Muscle layer of duodenum (tissue), 2 donors: ENCODE measurements around the gene USP21.

Source experiments
- H3K27ac ChIP-seq: one replicate; pipeline ENCODE4 v1.7.0; 2013; ENCODE audit warnings: mild to moderate bottlenecking, low read length
- H3K27me3 ChIP-seq: one replicate; pipeline ENCODE4 v1.7.0; 2013; ENCODE audit warnings: low read depth, mild to moderate bottlenecking, control low read depth, low read length
- H3K36me3 ChIP-seq, 2 donors: one replicate each; pipeline ENCODE4 v1.7.0; 2013; ENCODE audit warnings: low read length in 2 of 2, control low read depth in 1 of 2, mild to moderate bottlenecking in 1 of 2; ENCODE audit not compliant: insufficient read depth in 2 of 2, control insufficient read depth in 1 of 2
- H3K4me1 ChIP-seq, 2 donors: one replicate each; pipeline ENCODE4 v1.7.0; 2013; ENCODE audit warnings: low read length in 2 of 2, mild to moderate bottlenecking in 2 of 2, control low read depth in 1 of 2, moderate library complexity in 1 of 2; ENCODE audit not compliant: insufficient read depth in 2 of 2, control insufficient read depth in 1 of 2
- H3K4me3 ChIP-seq, 2 donors: one replicate each; pipeline ENCODE4 v1.7.0; 2013; ENCODE audit warnings: low read length in 2 of 2, low read depth in 1 of 2, mild to moderate bottlenecking in 1 of 2
- H3K9me3 ChIP-seq, 2 donors: one replicate each; pipeline ENCODE4 v1.7.0; 2013; ENCODE audit warnings: low read length in 2 of 2, control low read depth in 1 of 2, mild to moderate bottlenecking in 1 of 2; ENCODE audit not compliant: control insufficient read depth in 1 of 2
- donor health status: healthy.

Gene USP21

GRCh38 chr1:161162052-161162451, 2.8 kb downstream of the USP21 start:
- H3K4me1 ChIP-seq = peaks cover 4 to 46% of the 10 kb centered on the region in 2 donors
- no peak overlapping the region for H3K27ac ChIP-seq
- no peaks in the 10 kb centered on the region for H3K9me3 ChIP-seq
- no peaks in the 10 kb centered on the region for H3K27me3 ChIP-seq
- no peak overlapping the region for H3K4me3 ChIP-seq
- H3K36me3 ChIP-seq = peaks cover 31 to 48% of the 10 kb centered on the region in 2 donors

- Histone ChIP-seq H3K27ac (no peak overlapping the region), H3K27me3 (no peaks in the 10 kb centered on the region), H3K9me3 (no peaks in the 10 kb centered on the region), H3K36me3 (peaks cover 25 to 44% of the 10 kb centered on the region in 2 donors), H3K4me1 (peaks cover 4 to 54% of the 10 kb centered on the region in 2 donors), H3K4me3 (no peak overlapping the region)
These were observed 3.5 kb downstream of the USP21 start for GRCh38 chr1:161162806-161163205.

GRCh38 chr1:161163793-161164192, 4.5 kb downstream of the USP21 start:
- Histone ChIP-seq H3K4me1 (peaks cover 4 to 57% of the 10 kb centered on the region in 2 donors), H3K36me3 (peaks cover 25 to 36% of the 10 kb centered on the region in 2 donors), H3K4me3 (no peak overlapping the region), H3K27ac (no peak overlapping the region), H3K9me3 (no peaks in the 10 kb centered on the region), H3K27me3 (no peaks in the 10 kb centered on the region)

- Histone ChIP-seq H3K4me3 (peak overlapping the region; percentile 86 to 87), H3K27ac (peak overlapping the region; percentile 92), H3K36me3 (peaks cover 28 to 48% of the 10 kb centered on the region in 2 donors), H3K27me3 (no peaks in the 10 kb centered on the region), H3K9me3 (no peaks in the 10 kb centered on the region), H3K4me1 (peaks cover 4 to 50% of the 10 kb centered on the region in 2 donors)
These were observed 5.8 kb downstream of the USP21 start for GRCh38 chr1:161164901-161165610.

GRCh38 chr1:161165742-161166668, 6.7 kb downstream of the USP21 start, which contains the start of gene PPOX:
TSS of gene PPOX (plus strand) at chr1:161166426. CDS start at chr1:161166848, 422 bp downstream.
- H3K36me3 ChIP-seq = peaks cover 34 to 53% of the 10 kb centered on the region in 2 donors
- H3K4me1 ChIP-seq = peaks cover 4 to 40% of the 10 kb centered on the region in 2 donors
- H3K27ac ChIP-seq = peak within 1 kb of the TSS; percentile 92

GRCh38 chr1:161166669-161167548, 7.6 kb downstream of the USP21 start:
- H3K27ac ChIP-seq = peak overlapping the region; percentile 92
- no peaks in the 10 kb centered on the region for H3K27me3 ChIP-seq
- peaks cover 4 to 31% of the 10 kb centered on the region in 2 donors for H3K4me1 ChIP-seq
- H3K36me3 ChIP-seq = peaks cover 37 to 56% of the 10 kb centered on the region in 2 donors
- H3K9me3 ChIP-seq = no peaks in the 10 kb centered on the region
- peak overlapping the region; percentile 86 to 87 for H3K4me3 ChIP-seq

More at GRCh38 chr1:161165742-161166668, 6.7 kb downstream of the USP21 start, which contains the start of gene PPOX:
- Histone ChIP-seq H3K4me3 (peak within 1 kb of the TSS; percentile 86 to 87), H3K9me3 (no peaks in the 10 kb centered on the region), H3K27me3 (no peaks in the 10 kb centered on the region)

- Histone ChIP-seq H3K4me1 (peaks cover 9 to 39% of the 10 kb centered on the region in 2 donors), H3K4me3 (no peak overlapping the region), H3K36me3 (peaks cover 39 to 58% of the 10 kb centered on the region in 2 donors), H3K27ac (no peak overlapping the region), H3K9me3 (no peaks in the 10 kb centered on the region), H3K27me3 (no peaks in the 10 kb centered on the region)
These were observed 9.6 kb downstream of the USP21 start for GRCh38 chr1:161168906-161169305.

- H3K27me3 ChIP-seq = no peaks in the 10 kb centered on the region
- peaks cover 52 to 66% of the 10 kb centered on the region in 2 donors for H3K36me3 ChIP-seq
- H3K9me3 ChIP-seq = no peaks in the 10 kb centered on the region
- H3K4me3 ChIP-seq = no peak overlapping the region
- peaks cover 7 to 36% of the 10 kb centered on the region in 2 donors for H3K4me1 ChIP-seq
- no peak overlapping the region for H3K27ac ChIP-seq
These were observed 11.9 kb downstream of the USP21 start for GRCh38 chr1:161171191-161171590.

GRCh38 chr1:161171696-161172095, 12.4 kb downstream of the USP21 start:
- no peak overlapping the region for H3K27ac ChIP-seq
- peaks cover 12 to 39% of the 10 kb centered on the region in 2 donors for H3K4me1 ChIP-seq
- no peaks in the 10 kb centered on the region for H3K27me3 ChIP-seq
- H3K36me3 ChIP-seq = peaks cover 52 to 66% of the 10 kb centered on the region in 2 donors
- H3K4me3 ChIP-seq = no peak overlapping the region
- no peaks in the 10 kb centered on the region for H3K9me3 ChIP-seq

- H3K9me3 ChIP-seq = no peaks in the 10 kb centered on the region
- peaks cover 52 to 66% of the 10 kb centered on the region in 2 donors for H3K36me3 ChIP-seq
- H3K4me3 ChIP-seq = no peak overlapping the region
- H3K4me1 ChIP-seq = peaks cover 12 to 35% of the 10 kb centered on the region in 2 donors
- H3K27ac ChIP-seq = peak overlapping the region; percentile 46
- H3K27me3 ChIP-seq = no peaks in the 10 kb centered on the region
These were observed 13.0 kb downstream of the USP21 start for GRCh38 chr1:161172349-161172748.
